Measurements from ENCODE around the gene SLC22A8. TPM values are rescaled to one million over a fixed set of nuclear protein-coding genes. Genes with fewer than 3 reads are reported as not detected.
"Not testable (repeated sequence)": the region's sequence is repeated elsewhere in the genome, so short reads cannot be mapped to it uniquely, and the experiment has no call there.

Gene SLC22A8
- total RNA-seq, result not detected

DNA sequence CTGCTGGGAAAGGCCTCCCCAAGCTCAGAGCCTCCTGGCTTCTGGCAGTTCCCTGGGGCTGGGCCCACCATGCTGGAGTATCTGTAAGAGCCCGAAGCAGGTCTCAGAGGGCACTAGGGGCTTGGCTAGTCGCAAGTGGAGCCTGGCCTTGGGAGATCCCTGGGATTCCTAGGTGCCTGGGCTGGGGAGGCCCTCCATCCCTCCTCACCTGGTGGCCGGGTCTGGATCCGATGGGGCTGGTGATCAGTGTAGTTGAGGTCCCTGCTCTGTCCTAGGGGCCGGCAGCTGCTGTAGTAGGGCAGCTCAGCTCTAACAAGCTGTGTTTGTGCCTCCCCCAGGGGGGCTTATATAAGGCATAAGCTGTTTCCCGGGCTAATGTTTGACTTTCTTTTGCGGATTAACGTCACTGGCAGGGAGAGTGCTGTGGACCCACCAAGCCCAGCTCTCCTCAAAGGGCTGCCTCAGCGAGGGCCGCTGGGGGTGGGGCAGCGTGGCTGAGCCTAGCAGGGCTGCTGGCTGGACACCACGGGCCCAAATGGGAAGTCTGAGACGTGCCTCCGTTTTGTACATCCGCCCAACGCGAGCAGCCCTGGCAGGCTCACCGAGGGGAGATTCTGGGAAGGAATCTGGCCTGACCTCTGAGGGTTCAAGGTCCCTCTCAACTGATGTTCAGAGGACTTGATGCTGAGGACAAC lies at the start of gene SLC22A8:
Gene SLC22A8, minus strand, starts transcription at position 321 of the 695 bp plus-strand sequence. CDS start 883 bp downstream, outside the sequence.
- Histone ChIP-seq H3K27ac (ENCODE audit: low read depth, low read length) (no peak within 1 kb of the TSS), H3K36me3 (ENCODE audit: control insufficient read depth in 3 of 3, insufficient read depth in 3 of 3, low read length in 3 of 3) (no peaks in the 10 kb centered on the region), H3K9ac (ENCODE audit: low read depth in 1 of 3, low read length in 3 of 3) (no peak within 1 kb of the TSS), H3K9me3 (ENCODE audit: control insufficient read depth in 3 of 3, low read length in 3 of 3) (no peaks in the 10 kb centered on the region), H3K27me3 (ENCODE audit: control insufficient read depth in 3 of 3, insufficient read depth in 3 of 3, low read length in 3 of 3) (peaks cover 0 to 12% (median 9%) of the 10 kb centered on the region in 3 donors), H3K4me1 (ENCODE audit: control insufficient read depth in 3 of 3, insufficient read depth in 3 of 3, low read length in 3 of 3) (peaks cover 1 to 5% (median 4%) of the 10 kb centered on the region in 3 donors), H3K4me3 (ENCODE audit: low read length in 3 of 3) (no peak within 1 kb of the TSS)

DNA sequence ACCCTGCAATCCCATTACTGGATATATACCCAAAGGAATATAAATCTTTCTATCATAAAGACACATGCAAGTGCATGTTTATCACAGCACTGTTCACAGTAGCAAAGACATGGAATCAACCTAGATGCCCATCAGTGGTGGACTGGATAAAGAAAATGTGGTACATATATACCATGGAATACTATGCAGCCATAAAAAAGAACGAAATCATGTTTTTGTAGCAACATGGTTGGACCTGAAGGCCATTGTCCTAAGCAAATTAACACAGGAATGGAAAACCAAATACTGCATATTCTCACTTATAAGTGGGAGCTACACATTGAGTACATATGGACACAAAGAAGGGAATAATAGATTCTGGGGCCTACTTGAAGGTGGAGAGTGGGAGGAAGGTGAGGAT lies 30.6 kb upstream of the SLC22A8 start:
- not testable (repeated sequence) for H3K9me3 ChIP-seq (ENCODE audit: control insufficient read depth in 3 of 3, low read length in 3 of 3); H3K27me3 ChIP-seq (ENCODE audit: control insufficient read depth in 3 of 3, insufficient read depth in 3 of 3, low read length in 3 of 3); H3K4me3 ChIP-seq (ENCODE audit: low read length in 3 of 3); H3K9ac ChIP-seq (ENCODE audit: low read depth in 1 of 3, low read length in 3 of 3); H3K27ac ChIP-seq (ENCODE audit: low read depth, low read length); H3K4me1 ChIP-seq (ENCODE audit: control insufficient read depth in 3 of 3, insufficient read depth in 3 of 3, low read length in 3 of 3); H3K36me3 ChIP-seq (ENCODE audit: control insufficient read depth in 3 of 3, insufficient read depth in 3 of 3, low read length in 3 of 3)

- H3K9me3 ChIP-seq (ENCODE audit: control insufficient read depth in 3 of 3, low read length in 3 of 3), result peaks cover 0 to 2% (median 0%) of the 10 kb centered on the region in 3 donors
- H3K27ac ChIP-seq (ENCODE audit: low read depth, low read length), result no peak overlapping the region
- H3K4me1 ChIP-seq (ENCODE audit: control insufficient read depth in 3 of 3, insufficient read depth in 3 of 3, low read length in 3 of 3), result no peaks in the 10 kb centered on the region
Observed at GRCh38 chr11:63042596-63042995, 27.0 kb upstream of the SLC22A8 start.

DNA sequence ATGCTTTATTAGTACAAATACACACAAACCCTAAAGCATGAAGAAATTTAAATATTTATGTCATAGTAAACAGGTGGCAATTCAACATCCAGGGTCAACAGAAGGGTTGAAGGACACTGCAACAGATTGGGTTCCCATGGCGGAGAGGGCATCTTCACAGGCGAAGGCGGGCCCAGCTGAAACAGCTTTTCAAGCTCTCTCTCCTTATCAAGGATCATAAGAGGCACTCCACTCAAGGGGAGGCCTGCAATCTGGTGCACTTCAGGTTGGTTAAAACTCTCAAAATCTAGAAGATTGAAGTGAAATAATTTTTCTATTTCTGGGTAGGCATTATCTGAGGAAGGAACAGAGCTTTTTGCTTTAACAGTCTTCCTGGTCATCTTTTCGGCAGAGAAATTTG lies 16.8 kb upstream of the SLC22A8 start:
- no peak overlapping the region for H3K9ac ChIP-seq (ENCODE audit: low read depth in 1 of 3, low read length in 3 of 3)
- H3K4me1 ChIP-seq (ENCODE audit: control insufficient read depth in 3 of 3, insufficient read depth in 3 of 3, low read length in 3 of 3), result no peaks in the 10 kb centered on the region
- H3K9me3 ChIP-seq (ENCODE audit: control insufficient read depth in 3 of 3, low read length in 3 of 3), result no peaks in the 10 kb centered on the region
- no peak overlapping the region for H3K4me3 ChIP-seq (ENCODE audit: low read length in 3 of 3)
- H3K36me3 ChIP-seq (ENCODE audit: control insufficient read depth in 3 of 3, insufficient read depth in 3 of 3, low read length in 3 of 3), result no peaks in the 10 kb centered on the region
- no peak overlapping the region for H3K27ac ChIP-seq (ENCODE audit: low read depth, low read length)
- H3K27me3 ChIP-seq (ENCODE audit: control insufficient read depth in 3 of 3, insufficient read depth in 3 of 3, low read length in 3 of 3), result no peaks in the 10 kb centered on the region

More at GRCh38 chr11:63042596-63042995, 27.0 kb upstream of the SLC22A8 start:
- no peak overlapping the region for H3K4me3 ChIP-seq (ENCODE audit: low read length in 3 of 3)
- no peak overlapping the region for H3K9ac ChIP-seq (ENCODE audit: low read depth in 1 of 3, low read length in 3 of 3)
- H3K36me3 ChIP-seq (ENCODE audit: control insufficient read depth in 3 of 3, insufficient read depth in 3 of 3, low read length in 3 of 3), result no peaks in the 10 kb centered on the region
- no peaks in the 10 kb centered on the region for H3K27me3 ChIP-seq (ENCODE audit: control insufficient read depth in 3 of 3, insufficient read depth in 3 of 3, low read length in 3 of 3)

DNA sequence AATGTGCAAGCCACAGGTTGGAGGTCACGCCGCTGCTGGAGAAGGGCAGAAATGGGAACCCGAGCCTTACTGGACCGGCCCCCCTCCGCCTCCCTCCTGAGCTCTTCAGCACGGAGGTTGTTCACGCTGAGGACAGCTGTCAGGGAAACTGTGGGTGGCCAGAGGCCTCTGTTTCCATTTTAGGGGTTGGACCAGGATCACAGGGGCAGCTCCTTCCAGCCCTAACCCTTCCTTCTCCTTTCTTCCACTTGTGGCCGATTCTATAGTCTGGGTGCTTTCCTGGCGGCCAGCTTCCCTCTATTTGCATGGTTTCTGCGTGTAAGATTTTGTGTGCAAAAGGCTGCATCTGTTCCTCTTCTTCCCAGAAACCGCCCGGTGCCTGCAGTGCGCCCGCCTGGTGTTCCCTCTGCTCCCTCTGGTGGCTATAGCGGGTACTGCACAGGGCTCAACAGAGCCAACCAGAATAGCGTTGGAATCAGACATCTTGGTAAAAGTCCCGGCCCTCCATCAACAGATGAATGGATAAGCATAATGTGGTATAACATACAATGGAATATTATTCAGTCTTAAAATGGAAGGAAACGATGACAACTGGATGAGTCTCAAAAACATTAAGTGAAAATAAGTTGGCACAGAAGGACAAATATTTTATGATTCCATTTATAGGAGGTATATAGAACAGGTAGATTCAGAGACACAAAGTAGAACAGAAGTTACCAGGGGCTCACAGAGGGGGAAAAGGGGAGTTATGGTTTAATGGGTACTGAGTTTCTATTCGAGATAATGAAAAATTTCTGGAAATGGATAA lies 8.4 kb upstream of the SLC22A8 start:
- H3K36me3 ChIP-seq (ENCODE audit: control insufficient read depth in 3 of 3, insufficient read depth in 3 of 3, low read length in 3 of 3), result no peaks in the 10 kb centered on the region
- H3K4me1 ChIP-seq (ENCODE audit: control insufficient read depth in 3 of 3, insufficient read depth in 3 of 3, low read length in 3 of 3), result peaks cover 0 to 10% (median 4%) of the 10 kb centered on the region in 3 donors
- H3K27me3 ChIP-seq (ENCODE audit: control insufficient read depth in 3 of 3, insufficient read depth in 3 of 3, low read length in 3 of 3), result peaks cover 0 to 19% (median 9%) of the 10 kb centered on the region in 3 donors
- H3K27ac ChIP-seq (ENCODE audit: low read depth, low read length), result no peak overlapping the region
- H3K4me3 ChIP-seq (ENCODE audit: low read length in 3 of 3), result no peak overlapping the region
- no peaks in the 10 kb centered on the region for H3K9me3 ChIP-seq (ENCODE audit: control insufficient read depth in 3 of 3, low read length in 3 of 3)
- no peak overlapping the region for H3K9ac ChIP-seq (ENCODE audit: low read depth in 1 of 3, low read length in 3 of 3)

- H3K36me3 ChIP-seq (ENCODE audit: control insufficient read depth in 3 of 3, insufficient read depth in 3 of 3, low read length in 3 of 3), result no peaks in the 10 kb centered on the region
- no peak overlapping the region for H3K9ac ChIP-seq (ENCODE audit: low read depth in 1 of 3, low read length in 3 of 3)
- H3K27ac ChIP-seq (ENCODE audit: low read depth, low read length), result no peak overlapping the region
- no peak overlapping the region for H3K4me3 ChIP-seq (ENCODE audit: low read length in 3 of 3)
- H3K4me1 ChIP-seq (ENCODE audit: control insufficient read depth in 3 of 3, insufficient read depth in 3 of 3, low read length in 3 of 3), result peaks cover 0 to 10% (median 4%) of the 10 kb centered on the region in 3 donors
- H3K27me3 ChIP-seq (ENCODE audit: control insufficient read depth in 3 of 3, insufficient read depth in 3 of 3, low read length in 3 of 3), result peaks cover 0 to 20% (median 15%) of the 10 kb centered on the region in 3 donors
- no peaks in the 10 kb centered on the region for H3K9me3 ChIP-seq (ENCODE audit: control insufficient read depth in 3 of 3, low read length in 3 of 3)
Observed at GRCh38 chr11:63023222-63023814, 7.7 kb upstream of the SLC22A8 start.

DNA sequence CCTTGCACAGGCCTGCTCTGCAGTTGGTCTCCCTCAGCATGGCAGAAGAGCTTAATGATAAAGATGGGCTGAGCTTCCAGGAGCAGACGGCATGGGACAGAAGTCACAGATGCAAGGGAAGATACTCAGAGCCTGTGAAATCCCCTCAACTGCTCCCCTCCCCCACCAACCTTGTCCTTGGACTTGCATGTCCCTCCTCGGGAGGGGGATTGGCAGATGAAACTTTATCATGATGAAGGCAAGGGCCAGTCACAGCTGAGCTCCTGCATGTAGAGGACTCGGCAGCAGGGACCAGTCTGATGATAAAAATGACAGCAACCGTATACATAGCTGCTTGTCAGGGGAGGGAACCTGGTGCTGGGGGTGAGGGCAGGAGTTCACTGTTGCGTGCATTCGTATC lies 6.8 kb upstream of the SLC22A8 start:
- Histone ChIP-seq H3K4me3 (ENCODE audit: low read length in 3 of 3) (no peak overlapping the region), H3K27me3 (ENCODE audit: control insufficient read depth in 3 of 3, insufficient read depth in 3 of 3, low read length in 3 of 3) (peaks cover 0 to 20% (median 15%) of the 10 kb centered on the region in 3 donors), H3K9me3 (ENCODE audit: control insufficient read depth in 3 of 3, low read length in 3 of 3) (no peaks in the 10 kb centered on the region), H3K27ac (ENCODE audit: low read depth, low read length) (no peak overlapping the region), H3K36me3 (ENCODE audit: control insufficient read depth in 3 of 3, insufficient read depth in 3 of 3, low read length in 3 of 3) (no peaks in the 10 kb centered on the region), H3K4me1 (ENCODE audit: control insufficient read depth in 3 of 3, insufficient read depth in 3 of 3, low read length in 3 of 3) (peaks cover 3 to 10% (median 4%) of the 10 kb centered on the region in 3 donors), H3K9ac (ENCODE audit: low read depth in 1 of 3, low read length in 3 of 3) (no peak overlapping the region)

DNA sequence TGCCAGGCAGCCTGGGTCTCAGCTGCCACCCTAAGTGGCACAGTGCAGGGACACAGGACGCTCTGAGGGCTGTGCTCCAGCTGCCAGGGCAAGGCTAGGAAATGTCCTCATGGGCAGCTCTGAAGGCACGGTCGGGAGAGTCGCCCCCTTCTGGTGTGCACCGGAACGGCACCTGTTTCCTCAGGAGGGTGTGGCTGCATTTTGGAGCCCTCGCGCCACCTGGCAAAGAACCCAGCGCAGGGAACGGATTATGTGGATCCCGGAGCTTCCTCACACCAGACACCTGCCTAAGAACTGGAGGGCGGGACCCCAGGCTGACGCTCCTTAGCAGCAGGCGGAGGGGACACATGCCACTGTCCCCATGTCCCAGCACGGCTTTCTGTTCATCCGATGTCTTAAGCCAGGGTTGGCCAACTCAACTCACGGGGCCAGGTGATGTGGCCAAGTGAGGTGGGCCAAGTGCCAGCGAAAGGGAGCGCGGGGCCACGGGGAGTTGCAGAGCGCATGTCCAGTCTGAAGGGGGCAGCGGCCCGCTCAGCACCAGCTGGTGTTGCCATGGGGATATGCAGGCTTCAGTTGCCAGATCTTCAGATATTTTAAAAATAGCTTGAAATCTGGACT lies 5.1 kb upstream of the SLC22A8 start:
- peaks cover 4 to 10% (median 8%) of the 10 kb centered on the region in 3 donors for H3K4me1 ChIP-seq (ENCODE audit: control insufficient read depth in 3 of 3, insufficient read depth in 3 of 3, low read length in 3 of 3)
- no peaks in the 10 kb centered on the region for H3K9me3 ChIP-seq (ENCODE audit: control insufficient read depth in 3 of 3, low read length in 3 of 3)
- H3K9ac ChIP-seq (ENCODE audit: low read depth in 1 of 3, low read length in 3 of 3), result no peak overlapping the region
- peaks cover 0 to 23% (median 15%) of the 10 kb centered on the region in 3 donors for H3K27me3 ChIP-seq (ENCODE audit: control insufficient read depth in 3 of 3, insufficient read depth in 3 of 3, low read length in 3 of 3)
- H3K27ac ChIP-seq (ENCODE audit: low read depth, low read length), result no peak overlapping the region
- H3K4me3 ChIP-seq (ENCODE audit: low read length in 3 of 3), result no peak overlapping the region
- H3K36me3 ChIP-seq (ENCODE audit: control insufficient read depth in 3 of 3, insufficient read depth in 3 of 3, low read length in 3 of 3), result no peaks in the 10 kb centered on the region

DNA sequence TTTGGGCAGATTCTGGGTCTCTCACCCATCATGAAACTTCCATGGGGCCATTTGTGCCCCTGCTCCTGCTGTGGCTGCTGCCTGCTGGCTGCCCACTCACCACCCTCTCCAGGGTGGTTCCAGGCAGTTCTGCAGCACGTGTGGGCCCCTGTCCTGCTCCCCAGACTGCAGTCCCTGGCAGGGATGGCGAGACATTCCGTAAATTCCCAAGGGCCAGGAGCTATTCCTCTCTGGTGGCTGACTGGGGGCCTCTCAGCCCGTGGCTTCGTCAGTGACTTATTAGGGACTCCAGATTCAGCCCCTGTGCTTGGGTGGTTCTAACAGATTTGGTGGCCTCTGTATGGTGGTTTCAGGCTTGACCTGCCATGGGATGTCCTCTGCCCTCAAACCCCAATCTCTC lies 3.9 kb upstream of the SLC22A8 start:
- Histone ChIP-seq H3K9ac (ENCODE audit: low read depth in 1 of 3, low read length in 3 of 3) (no peak overlapping the region), H3K9me3 (ENCODE audit: control insufficient read depth in 3 of 3, low read length in 3 of 3) (no peaks in the 10 kb centered on the region), H3K4me3 (ENCODE audit: low read length in 3 of 3) (no peak overlapping the region), H3K36me3 (ENCODE audit: control insufficient read depth in 3 of 3, insufficient read depth in 3 of 3, low read length in 3 of 3) (no peaks in the 10 kb centered on the region), H3K27me3 (ENCODE audit: control insufficient read depth in 3 of 3, insufficient read depth in 3 of 3, low read length in 3 of 3) (peaks cover 0 to 26% (median 15%) of the 10 kb centered on the region in 3 donors), H3K4me1 (ENCODE audit: control insufficient read depth in 3 of 3, insufficient read depth in 3 of 3, low read length in 3 of 3) (peaks cover 4 to 10% (median 8%) of the 10 kb centered on the region in 3 donors), H3K27ac (ENCODE audit: low read depth, low read length) (no peak overlapping the region)
